GM12878 (cell line): ENCODE results near the gene LRRC27. TPM values are rescaled to one million over a fixed set of nuclear protein-coding genes. Genes with fewer than 3 reads are reported as not detected.

Experiments used
- ATAC-seq: fragments of 200-7000 bp; cut with Tn5 transposase; 3 replicates; pipeline ENCODE4 v1.9.1; 2020; ENCODE audit warnings: mild to moderate bottlenecking, moderate library complexity
- BruUV-seq: library from RNA; stranded (reverse); fragments of 400-500 nt; replicated peaks from 2 replicates; lab custom pipeline; 2021; lab: Mats Ljungman, UMichigan
- CTCF ChIA-PET: fragments of 300-600 bp; sonication (Branson Sonifier 250); formaldehyde crosslinking; extraction: SDS; loops from one replicate; lab custom pipeline; 2021; ENCODE audit warnings: inconsistent platforms; lab: Yijun Ruan, JAX
- POLR2A ChIA-PET: fragments of 350-600 bp; formaldehyde crosslinking; extraction: SDS; loops from one replicate; lab custom pipeline; 2021; ENCODE audit warnings: inconsistent platforms; lab: Charles Lee
- RAD21 ChIA-PET: fragments of 300-600 bp; sonication (Branson Sonifier 250); formaldehyde crosslinking; loops from one replicate; lab custom pipeline; 2023; ENCODE audit warnings: antibody characterized with exemption; ENCODE audit not compliant: unreplicated experiment; lab: Charles Lee
- SMC1A ChIA-PET: fragments of 300-600 bp; sonication (Branson Sonifier 250); formaldehyde crosslinking; loops from one replicate; lab custom pipeline; 2023; ENCODE audit not compliant: unreplicated experiment, uncharacterized antibody; lab: Charles Lee
- DNase-seq: peaks from one replicate; pipeline ENCODE4 v3.0.0-alpha.2; 2011; ENCODE audit warnings: low read depth, low spot score
- FAIRE-seq: peaks from 3 replicates; lab custom pipeline; 2011; peaks lifted over from hg19 to GRCh38; lab: Jason Lieb, UNC
- H2AFZ ChIP-seq: 2 replicates; pipeline ENCODE4 v1.6.0; 2011; ENCODE audit warnings: low read depth, low read length, control low read depth; ENCODE audit not compliant: control insufficient read depth
- H3K27ac ChIP-seq: 2 replicates; pipeline ENCODE4 v1.5.1; 2011; ENCODE audit warnings: control low read depth; ENCODE audit not compliant: control insufficient read depth, insufficient read depth
- H3K27me3 ChIP-seq, 2 experiments: replicated peaks in 1 of 2; 2 replicates each; pipeline versions ENCODE4 v1.6.0 to v1.6.1; 2011; ENCODE audit warnings: low read length in 1 of 2; ENCODE audit not compliant: control insufficient read depth in 2 of 2, insufficient read depth in 2 of 2
- H3K36me3 ChIP-seq, 2 experiments: 2 replicates each; pipeline ENCODE4 v1.5.1; 2011; ENCODE audit warnings: low read length in 1 of 2; ENCODE audit not compliant: control insufficient read depth in 2 of 2, insufficient read depth in 2 of 2
- H3K4me1 ChIP-seq: 2 replicates; pipeline ENCODE4 v1.6.1; 2011; ENCODE audit warnings: mild to moderate bottlenecking, low read length, moderate library complexity, mixed read lengths; ENCODE audit not compliant: control insufficient read depth, insufficient read depth
- H3K4me2 ChIP-seq: 2 replicates; pipeline ENCODE4 v1.6.0; 2011; ENCODE audit warnings: control low read depth; ENCODE audit not compliant: control insufficient read depth, insufficient read depth
- H3K4me3 ChIP-seq: fragments of 200-600 bp; sonication (generic); 2 replicates; pipeline ENCODE4 v1.5.1; 2016
- H3K79me2 ChIP-seq: 2 replicates; pipeline ENCODE4 v1.6.0; 2011; ENCODE audit warnings: low read length; ENCODE audit not compliant: control insufficient read depth, insufficient read depth
- H3K9ac ChIP-seq: 2 replicates; pipeline ENCODE4 v1.8.0; 2011; ENCODE audit warnings: low read length, control low read depth, mixed read lengths; ENCODE audit not compliant: control insufficient read depth, insufficient read depth
- H3K9me3 ChIP-seq: replicated peaks from 3 replicates; pipeline ENCODE4 v1.5.1; 2011; ENCODE audit warnings: mild to moderate bottlenecking, low read length; ENCODE audit not compliant: control insufficient read depth, insufficient read depth
- H4K20me1 ChIP-seq: 2 replicates; pipeline ENCODE4 v1.6.0; 2011; ENCODE audit not compliant: control insufficient read depth, insufficient read depth
- BCL11A ChIP-seq: IDR thresholded peaks from 2 replicates; pipeline ENCODE4 v1.6.1; 2011; ENCODE audit warnings: low read depth, low read length
- CREB1 ChIP-seq: IDR thresholded peaks from 2 replicates; pipeline ENCODE4 v1.6.1; 2012; ENCODE audit warnings: low read depth, mild to moderate bottlenecking, inconsistent platforms
- FOXK2 ChIP-seq: fragments of 450-650 bp; IDR thresholded peaks from 2 replicates; pipeline ENCODE4 v1.6.1; 2017; ENCODE audit warnings: mild to moderate bottlenecking, moderate library complexity
- KDM1A ChIP-seq: fragments of 200-600 bp; sonication (generic); IDR thresholded peaks from 2 replicates; pipeline ENCODE4 v1.6.1; 2016; ENCODE audit warnings: borderline replicate concordance
- NKRF ChIP-seq: fragments of 450-650 bp; conservative IDR thresholded peaks from 2 replicates; pipeline ENCODE4 v1.6.1; 2017; ENCODE audit warnings: mild to moderate bottlenecking, moderate library complexity
- NR2C2 ChIP-seq: IDR thresholded peaks from 2 replicates; pipeline ENCODE4 v1.6.1; 2011; ENCODE audit warnings: borderline replicate concordance, low read depth; ENCODE audit not compliant: control insufficient read depth, insufficient read length
- PBX3 ChIP-seq: IDR thresholded peaks from 2 replicates; pipeline ENCODE4 v1.6.1; 2011; ENCODE audit warnings: mild to moderate bottlenecking, low read depth, low read length, moderate library complexity; ENCODE audit not compliant: insufficient replicate concordance
- POU2F2 ChIP-seq: IDR thresholded peaks from 3 replicates; pipeline ENCODE4 v1.6.1; 2011; ENCODE audit warnings: low read depth, mild to moderate bottlenecking, low read length, borderline replicate concordance
- SIN3A ChIP-seq: IDR thresholded peaks from 2 replicates; pipeline ENCODE4 v1.6.1; 2012; ENCODE audit warnings: low read depth, low read length, improper control_type of control experiment
- TARDBP ChIP-seq: IDR thresholded peaks from 2 replicates; pipeline ENCODE4 v1.6.1; 2016; ENCODE audit warnings: borderline replicate concordance
- WGBS: methylation state at CpG from one replicate; pipeline ENCODE4 v1.1.6; 2016; ENCODE audit warnings: low lambda C conversion rate; ENCODE audit not compliant: insufficient replicate concordance, insufficient coverage; ENCODE audit errors: missing lambda C conversion rate; 5-methylcytosine and 5-hydroxymethylcytosine counted together
- in situ Hi-C: fragments of 300-500 bp; cut with MboI; formaldehyde crosslinking; loops from 9 replicates; pipeline ENCODE4 v1.14.3; 2018; ENCODE audit warnings: mixed read lengths
- intact Hi-C: fragments of 100-400 bp; cut with micrococcal nuclease; formaldehyde crosslinking; loops from one replicate; pipeline ENCODE4 v1.14.2; 2022; ENCODE audit not compliant: unreplicated experiment
- polyA plus RNA-seq, 11 experiments: library from polyadenylated mRNA; depleted of rRNA in 4 of 11; unstranded in 6 of 11; stranded (reverse) in 5 of 11; fragments of >200 nt; fragmentation: Nextera tagmentation in 4 of 11; fragmentation: Illumina TruSeq in 1 of 11; extraction: Ambion mirVana in 4 of 11; extraction: Trizol in 1 of 11; gene quantifications; 1 replicate in 1 of 11; 2 replicates in 10 of 11; pipeline versions ENCODE4 v1.2.1 to v1.2.3, GENCODE V29; 2011 to 2016; ENCODE audit warnings: inconsistent platforms in 2 of 11, missing spikeins in 2 of 11, low read depth in 1 of 11
- total RNA-seq, 4 experiments: library from RNA; depleted of rRNA in 3 of 4; stranded (reverse); fragments of >200 nt in 3 of 4; fragmentation: Illumina TruSeq in 1 of 4; extraction: Trizol in 1 of 4; gene quantifications; 2 replicates each; pipeline versions ENCODE4 v1.2.1 to v1.2.3, GENCODE V29; 2013 to 2021
- TF ChIP-seq, protein P1 (sequence below): fragments of 450-650 bp; IDR thresholded peaks from 2 replicates; pipeline ENCODE4 v1.6.1; 2017; ENCODE audit warnings: antibody characterized with exemption, mild to moderate bottlenecking, moderate library complexity

The LRRC27 gene
- total and polyA plus RNA-seq, 10 of the 15 experiments (the other 5 are each of a cell fraction or from before 2014, with no cell fraction given): 0.48 to 6.9 (median 4.7) TPM

- no peak for FAIRE-seq
- no peak for ATAC-seq
These were observed 33.1 kb downstream of the LRRC27 start for GRCh38 chr10:132365102-132365501.

GRCh38 chr10:132366006-132366405, 34.0 kb downstream of the LRRC27 start:
- CTCF ChIA-PET: interaction anchor here (0.5 kb wide), 1 partner anchor 221 kb away, joined by 3 read pairs; no protein-coding TSS in a partner anchor
- Histone ChIP-seq H3K79me2 (no peaks in the 10 kb centered on the region), H3K4me3 (no peak overlapping the region), H4K20me1 (no peaks in the 10 kb centered on the region), H3K27me3 (no peaks in the 10 kb centered on the region), H3K4me1 (no peaks in the 10 kb centered on the region), H3K36me3 (no peaks in the 10 kb centered on the region), H3K9ac (no peak overlapping the region), H3K4me2 (no peak overlapping the region), H2AFZ (no peak overlapping the region), H3K27ac (no peak overlapping the region), H3K9me3 (no peaks in the 10 kb centered on the region; the same call in 2 of the 3 replicates)
- FAIRE-seq: no peak
- SMC1A ChIA-PET: no interaction called here
- WGBS: 75% methylated on average over 8 of the region's 8 CpGs
- RAD21 ChIA-PET: no interaction called here
- intact Hi-C loops (no loop called here), in situ Hi-C loops (no loop called here)
- no peak for ATAC-seq
- DNase-seq: no peak
- POLR2A ChIA-PET: no interaction called here
- BruUV-seq: no TSS peak
- no peak for TF ChIP-seq NKRF
- no peak for TF ChIP-seq KDM1A
- no peak for TF ChIP-seq FOXK2
- TF ChIP-seq, protein P1, sequence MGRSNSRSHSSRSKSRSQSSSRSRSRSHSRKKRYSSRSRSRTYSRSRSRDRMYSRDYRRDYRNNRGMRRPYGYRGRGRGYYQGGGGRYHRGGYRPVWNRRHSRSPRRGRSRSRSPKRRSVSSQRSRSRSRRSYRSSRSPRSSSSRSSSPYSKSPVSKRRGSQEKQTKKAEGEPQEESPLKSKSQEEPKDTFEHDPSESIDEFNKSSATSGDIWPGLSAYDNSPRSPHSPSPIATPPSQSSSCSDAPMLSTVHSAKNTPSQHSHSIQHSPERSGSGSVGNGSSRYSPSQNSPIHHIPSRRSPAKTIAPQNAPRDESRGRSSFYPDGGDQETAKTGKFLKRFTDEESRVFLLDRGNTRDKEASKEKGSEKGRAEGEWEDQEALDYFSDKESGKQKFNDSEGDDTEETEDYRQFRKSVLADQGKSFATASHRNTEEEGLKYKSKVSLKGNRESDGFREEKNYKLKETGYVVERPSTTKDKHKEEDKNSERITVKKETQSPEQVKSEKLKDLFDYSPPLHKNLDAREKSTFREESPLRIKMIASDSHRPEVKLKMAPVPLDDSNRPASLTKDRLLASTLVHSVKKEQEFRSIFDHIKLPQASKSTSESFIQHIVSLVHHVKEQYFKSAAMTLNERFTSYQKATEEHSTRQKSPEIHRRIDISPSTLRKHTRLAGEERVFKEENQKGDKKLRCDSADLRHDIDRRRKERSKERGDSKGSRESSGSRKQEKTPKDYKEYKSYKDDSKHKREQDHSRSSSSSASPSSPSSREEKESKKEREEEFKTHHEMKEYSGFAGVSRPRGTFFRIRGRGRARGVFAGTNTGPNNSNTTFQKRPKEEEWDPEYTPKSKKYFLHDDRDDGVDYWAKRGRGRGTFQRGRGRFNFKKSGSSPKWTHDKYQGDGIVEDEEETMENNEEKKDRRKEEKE: no peak

More at GRCh38 chr10:132365102-132365501, 33.1 kb downstream of the LRRC27 start:
- H2AFZ ChIP-seq: no peak overlapping the region
- SMC1A ChIA-PET: no interaction called here
- DNase-seq: no peak
- 64% methylated on average over 9 of the region's 9 CpGs for WGBS
- no peaks in the 10 kb centered on the region for H3K27me3 ChIP-seq
- no peak overlapping the region for H3K4me2 ChIP-seq
- no peaks in the 10 kb centered on the region; the same call in 2 of the 3 replicates for H3K9me3 ChIP-seq
- H3K79me2 ChIP-seq: no peaks in the 10 kb centered on the region
- BruUV-seq: no TSS peak
- intact Hi-C loops: no loop called here
- POLR2A ChIA-PET: no interaction called here
- no peak for TF ChIP-seq SIN3A
- TF ChIP-seq BCL11A: no peak
- no peak for TF ChIP-seq NR2C2
- TF ChIP-seq TARDBP: no peak
- TF ChIP-seq CREB1: no peak
- no peak for TF ChIP-seq POU2F2
- no peak for TF ChIP-seq PBX3
- TF ChIP-seq, all 136 proteins: peak for 0
- Histone ChIP-seq H3K27ac (no peak overlapping the region), H3K4me1 (no peaks in the 10 kb centered on the region), H4K20me1 (no peaks in the 10 kb centered on the region), H3K4me3 (no peak overlapping the region), H3K9ac (no peak overlapping the region), H3K36me3 (no peaks in the 10 kb centered on the region)
- ChIA-PET RAD21 (no interaction called here), CTCF (no interaction called here)
- in situ Hi-C loops: no loop called here
